Activated CD4-positive, alpha-beta memory T cell treated with anti-CD3 and anti-CD28 coated beads for 36 hours (primary cell): ENCODE measurements around the gene CTSE. TPM values are rescaled to one million over a fixed set of nuclear protein-coding genes. Genes with fewer than 3 reads are reported as not detected.

Experiments
- CTCF ChIA-PET: fragments of 350-600 bp; sonication (Branson Sonifier 250); formaldehyde crosslinking; loops from one replicate; lab custom pipeline; 2021; ENCODE audit warnings: antibody characterized with exemption, inconsistent platforms; lab: Charles Lee
- POLR2A ChIA-PET: fragments of 350-600 bp; sonication (Branson Sonifier 250); formaldehyde crosslinking; loops from one replicate; lab custom pipeline; 2021; ENCODE audit warnings: antibody characterized with exemption; lab: Charles Lee
- DNase-seq: peaks from one replicate; pipeline ENCODE4 v3.0.0-alpha.2; 2020
- H3K27ac Mint-ChIP-seq: one replicate; pipeline ENCODE4 v1.8.0; 2021; ENCODE audit warnings: mixed read lengths
- H3K27me3 Mint-ChIP-seq: one replicate; pipeline ENCODE4 v1.8.0; 2021; ENCODE audit warnings: mixed read lengths
- H3K36me3 Mint-ChIP-seq: one replicate; pipeline ENCODE4 v1.8.0; 2021; ENCODE audit warnings: mixed read lengths
- H3K4me1 Mint-ChIP-seq: one replicate; pipeline ENCODE4 v1.8.0; 2021; ENCODE audit warnings: low read depth, mixed read lengths
- H3K4me3 Mint-ChIP-seq: one replicate; pipeline ENCODE4 v1.8.0; 2021; ENCODE audit warnings: mild to moderate bottlenecking, mixed read lengths
- H3K9me3 Mint-ChIP-seq: one replicate; pipeline ENCODE4 v1.8.0; 2021; ENCODE audit warnings: mixed read lengths
- intact Hi-C: fragments of 100-400 bp; cut with micrococcal nuclease; formaldehyde crosslinking; loops from one replicate; pipeline ENCODE4 v1.15.1; 2023
- total RNA-seq, 2 experiments: library from RNA; stranded (reverse); gene quantifications; one replicate each; pipeline ENCODE4 v1.2.3, GENCODE V29; 2021

CTSE gene
- total RNA-seq, 2 experiments from 2014 or later: not detected

- Mint-ChIP-seq H3K36me3 (no peaks in the 10 kb centered on the region), H3K27me3 (no peaks in the 10 kb centered on the region), H3K27ac (no peak overlapping the region), H3K4me3 (no peak overlapping the region), H3K9me3 (no peaks in the 10 kb centered on the region), H3K4me1 (peaks cover 36% of the 10 kb centered on the region)
- intact Hi-C loops: no loop called here
- no peak for DNase-seq
- ChIA-PET POLR2A (no interaction called here), CTCF (interaction anchor here (2.2 kb wide), 1 partner anchor 18 kb away, joined by 10 read pairs; no protein-coding TSS in a partner anchor)
These were observed 24.9 kb upstream of the CTSE start for GRCh38 chr1:206048582-206048981.

- no peak overlapping the region for H3K4me3 Mint-ChIP-seq
- intact Hi-C loops: no loop called here
- H3K27ac Mint-ChIP-seq: no peak overlapping the region
- no peak for DNase-seq
- no peaks in the 10 kb centered on the region for H3K9me3 Mint-ChIP-seq
- ChIA-PET CTCF (interaction anchor here (0.6 to 2.9 kb wide), 3 partner anchors 9 to 17 kb away, joined by 3 to 20 read pairs (median 10); no protein-coding TSS in a partner anchor), POLR2A (no interaction called here)
- H3K27me3 Mint-ChIP-seq: no peaks in the 10 kb centered on the region
- H3K4me1 Mint-ChIP-seq: peaks cover 25% of the 10 kb centered on the region
- H3K36me3 Mint-ChIP-seq: no peaks in the 10 kb centered on the region
These were observed 23.6 kb upstream of the CTSE start for GRCh38 chr1:206047271-206047670.

GRCh38 chr1:206041640-206042039 is 17.9 kb upstream of the CTSE start:
- Mint-ChIP-seq H3K4me1 (peaks cover 13% of the 10 kb centered on the region), H3K4me3 (no peak overlapping the region), H3K9me3 (no peaks in the 10 kb centered on the region), H3K27ac (no peak overlapping the region), H3K27me3 (peaks cover 2% of the 10 kb centered on the region), H3K36me3 (no peaks in the 10 kb centered on the region)
- intact Hi-C loops: no loop called here
- ChIA-PET POLR2A (no interaction called here), CTCF (no interaction called here)
- no peak for DNase-seq

- no peak overlapping the region for H3K4me3 Mint-ChIP-seq
- intact Hi-C loops: no loop called here
- peaks cover 2% of the 10 kb centered on the region for H3K27me3 Mint-ChIP-seq
- CTCF ChIA-PET: interaction anchor here (1.1 to 1.3 kb wide), 2 partner anchors 10 to 63 kb away, joined by 3 to 6 read pairs; no protein-coding TSS in a partner anchor
- no peaks in the 10 kb centered on the region for H3K9me3 Mint-ChIP-seq
- H3K27ac Mint-ChIP-seq: no peak overlapping the region
- peaks cover 15% of the 10 kb centered on the region for H3K4me1 Mint-ChIP-seq
- no peaks in the 10 kb centered on the region for H3K36me3 Mint-ChIP-seq
- DNase-seq: no peak
- POLR2A ChIA-PET: no interaction called here
These were observed 16.6 kb upstream of the CTSE start for GRCh38 chr1:206040328-206040727.

DNA sequence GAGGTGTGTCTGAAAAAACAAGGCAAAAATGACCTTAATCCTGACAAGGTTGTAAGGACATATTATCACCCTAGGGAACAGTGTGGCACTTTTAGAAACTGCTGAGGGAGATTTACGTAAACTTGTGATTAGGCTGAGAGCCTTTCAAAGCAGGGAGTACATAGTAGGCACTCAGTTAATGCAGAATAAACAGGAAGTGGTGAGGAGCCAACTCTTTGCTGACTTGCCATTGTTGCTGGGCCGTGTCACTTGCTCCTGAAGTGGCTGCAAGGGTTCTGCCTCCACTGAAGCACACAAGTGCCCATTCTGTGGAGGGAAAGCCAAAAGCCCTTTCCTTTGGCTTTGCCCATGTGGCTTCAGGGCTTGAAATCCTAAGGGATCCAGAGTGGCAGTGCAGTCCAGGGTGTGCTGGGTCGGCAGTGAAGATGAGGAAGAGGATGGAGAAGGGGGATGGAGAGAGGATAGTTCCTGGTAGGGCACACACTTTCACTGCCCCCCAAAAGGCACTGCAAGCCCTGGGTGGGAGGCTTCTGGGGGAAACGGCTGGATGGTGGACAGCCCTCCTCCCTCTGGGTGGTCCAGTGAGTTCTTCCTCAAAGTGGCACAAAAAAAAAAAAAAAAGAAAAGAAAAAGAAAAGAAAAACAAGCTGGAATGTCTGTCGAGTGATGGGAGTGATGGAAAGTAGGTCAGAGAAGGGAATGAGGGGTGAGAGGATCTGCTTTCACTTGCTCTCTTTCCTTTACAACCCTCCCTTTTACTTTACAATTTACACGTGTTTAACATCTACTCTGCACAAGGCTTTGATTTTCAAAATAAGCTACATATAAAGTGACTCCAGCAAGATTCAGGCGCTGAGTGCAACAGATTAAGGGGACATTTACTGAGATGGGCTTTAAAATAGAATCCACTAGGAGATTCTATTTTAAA is 15.6 kb upstream of the CTSE start:
- ChIA-PET POLR2A (no interaction called here), CTCF (interaction anchor here (0.7 to 15.2 kb wide), 5 partner anchors 9 to 248 kb away, joined by 3 to 298 read pairs (median 5); no protein-coding TSS in a partner anchor)
- Mint-ChIP-seq H3K4me1 (peaks cover 18% of the 10 kb centered on the region), H3K9me3 (no peaks in the 10 kb centered on the region), H3K36me3 (no peaks in the 10 kb centered on the region), H3K4me3 (no peak overlapping the region), H3K27me3 (peaks cover 2% of the 10 kb centered on the region), H3K27ac (no peak overlapping the region)
- intact Hi-C loops: no loop called here
- no peak for DNase-seq

DNA sequence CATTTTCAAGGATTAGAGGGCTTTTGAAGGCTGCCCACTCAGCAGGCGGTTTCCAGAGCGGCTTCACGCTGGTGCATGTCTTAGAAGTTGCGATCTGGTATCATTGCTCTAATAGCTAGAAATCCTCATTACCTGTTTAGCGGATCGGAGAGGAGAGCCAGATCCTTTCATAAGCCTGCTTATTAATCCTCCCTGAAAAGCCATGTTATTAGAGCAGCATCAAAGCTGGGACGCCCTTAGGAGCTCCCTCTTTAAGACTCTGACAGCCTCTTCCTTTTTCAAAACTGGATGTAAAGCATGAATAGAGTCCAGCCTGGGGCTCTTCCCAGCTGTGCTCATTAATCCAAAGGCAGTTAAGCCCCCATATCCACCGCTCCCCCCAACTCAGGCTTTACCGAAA is 13.9 kb upstream of the CTSE start:
- peaks cover 2% of the 10 kb centered on the region for H3K27me3 Mint-ChIP-seq
- intact Hi-C loops: loop anchor here (2.0 kb wide), 1 partner anchor 13 kb away; no protein-coding TSS in a partner anchor
- peaks cover 18% of the 10 kb centered on the region for H3K4me1 Mint-ChIP-seq
- H3K4me3 Mint-ChIP-seq: no peak overlapping the region
- H3K9me3 Mint-ChIP-seq: no peaks in the 10 kb centered on the region
- ChIA-PET POLR2A (interaction anchor here (0.5 kb wide), 1 partner anchor 55 kb away, joined by 3 read pairs; no protein-coding TSS in a partner anchor), CTCF (interaction anchor here (0.7 to 15.2 kb wide), 3 partner anchors 8 to 69 kb away, joined by 3 to 298 read pairs (median 5); no protein-coding TSS in a partner anchor)
- no peaks in the 10 kb centered on the region for H3K36me3 Mint-ChIP-seq
- no peak for DNase-seq
- no peak overlapping the region for H3K27ac Mint-ChIP-seq

- no peaks in the 10 kb centered on the region for H3K9me3 Mint-ChIP-seq
- no peak overlapping the region for H3K4me3 Mint-ChIP-seq
- intact Hi-C loops: loop anchor here (2.0 kb wide), 1 partner anchor 14 kb away; no protein-coding TSS in a partner anchor
- ChIA-PET POLR2A (interaction anchor here (0.5 kb wide), 1 partner anchor 56 kb away, joined by 3 read pairs; no protein-coding TSS in a partner anchor), CTCF (interaction anchor here (15.2 kb wide), 1 partner anchor 70 kb away, joined by 298 read pairs; no protein-coding TSS in a partner anchor)
- H3K36me3 Mint-ChIP-seq: no peaks in the 10 kb centered on the region
- H3K27ac Mint-ChIP-seq: no peak overlapping the region
- H3K4me1 Mint-ChIP-seq: peaks cover 18% of the 10 kb centered on the region
- peaks cover 2% of the 10 kb centered on the region for H3K27me3 Mint-ChIP-seq
- no peak for DNase-seq
These were observed 13.2 kb upstream of the CTSE start for GRCh38 chr1:206036663-206037455.

DNA sequence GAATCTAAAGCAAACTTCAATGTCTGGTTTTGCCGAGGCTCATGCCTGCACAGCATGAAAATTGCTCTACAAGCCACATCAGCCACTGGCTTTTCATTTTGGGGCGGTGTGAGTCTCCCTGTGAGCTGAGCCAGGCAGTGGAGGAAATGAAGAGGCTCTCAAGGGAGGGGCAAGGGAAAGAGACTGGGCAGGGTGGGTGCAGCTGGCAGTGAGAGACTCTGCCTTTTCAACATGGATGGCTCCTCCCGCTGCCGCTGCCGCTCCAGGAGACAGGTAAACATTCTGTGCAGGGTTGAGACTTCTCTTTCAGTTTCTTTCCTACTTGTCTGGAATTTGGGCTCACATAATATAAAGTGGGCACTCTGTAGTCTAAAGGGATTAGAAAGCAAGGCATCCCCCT is 11.3 kb upstream of the CTSE start:
- Mint-ChIP-seq H3K9me3 (no peaks in the 10 kb centered on the region), H3K4me3 (no peak overlapping the region), H3K27me3 (peaks cover 2% of the 10 kb centered on the region), H3K4me1 (peaks cover 21% of the 10 kb centered on the region), H3K27ac (no peak overlapping the region), H3K36me3 (no peaks in the 10 kb centered on the region)
- ChIA-PET POLR2A (no interaction called here), CTCF (interaction anchor here (15.2 kb wide), 1 partner anchor 72 kb away, joined by 298 read pairs; no protein-coding TSS in a partner anchor)
- intact Hi-C loops: no loop called here
- DNase-seq: no peak

DNA sequence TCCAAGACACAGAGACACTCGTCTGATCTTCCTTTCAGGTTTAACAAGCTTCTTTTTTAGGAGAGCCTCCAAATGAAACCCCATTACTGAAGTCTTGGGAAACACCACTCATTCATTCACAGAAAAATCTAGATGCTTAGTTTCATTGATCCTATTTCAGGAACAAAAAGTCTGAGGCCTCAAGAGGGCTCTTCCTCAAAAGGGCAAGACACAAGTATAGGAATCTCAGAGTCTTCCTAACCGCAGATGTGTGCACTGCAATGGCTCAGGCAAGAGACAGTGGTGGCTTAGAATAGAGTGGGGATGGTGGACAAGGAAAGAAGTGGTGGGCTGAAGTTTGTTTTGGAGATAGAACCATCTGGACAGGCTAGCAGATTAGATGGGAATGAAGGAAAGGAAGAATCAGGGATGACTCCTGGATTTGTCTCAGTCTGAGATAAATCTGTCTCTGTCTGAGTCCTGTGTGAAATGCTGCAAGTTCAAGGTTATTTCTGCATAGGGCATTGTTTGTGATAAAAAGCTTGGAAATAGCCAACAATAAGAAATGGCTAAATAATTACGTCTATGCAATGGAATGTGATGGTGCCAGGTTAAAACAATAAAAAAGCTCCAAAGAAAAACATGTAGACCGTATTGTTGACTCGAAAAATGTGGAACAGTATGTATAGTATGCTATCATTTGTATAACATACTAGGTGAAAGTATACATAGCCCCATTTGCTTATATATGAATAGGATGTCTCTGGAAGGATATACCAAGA is 8.9 kb upstream of the CTSE start:
- H3K4me3 Mint-ChIP-seq: no peak overlapping the region
- no peaks in the 10 kb centered on the region for H3K9me3 Mint-ChIP-seq
- DNase-seq: no peak
- H3K27ac Mint-ChIP-seq: no peak overlapping the region
- ChIA-PET CTCF (interaction anchor here (0.6 to 15.2 kb wide), 7 partner anchors 11 to 74 kb away, joined by 3 to 298 read pairs (median 6); no protein-coding TSS in a partner anchor), POLR2A (no interaction called here)
- intact Hi-C loops: no loop called here
- peaks cover 4% of the 10 kb centered on the region for H3K27me3 Mint-ChIP-seq
- peaks cover 8% of the 10 kb centered on the region for H3K4me1 Mint-ChIP-seq
- H3K36me3 Mint-ChIP-seq: no peaks in the 10 kb centered on the region

- Mint-ChIP-seq H3K27ac (no peak overlapping the region), H3K9me3 (no peaks in the 10 kb centered on the region), H3K4me3 (no peak overlapping the region), H3K27me3 (peaks cover 4% of the 10 kb centered on the region), H3K36me3 (no peaks in the 10 kb centered on the region), H3K4me1 (peaks cover 6% of the 10 kb centered on the region)
- DNase-seq: peak; percentile 79
- POLR2A ChIA-PET: no interaction called here
- intact Hi-C loops: loop anchor here (1.0 kb wide), 2 partner anchors 46 to 76 kb away; no protein-coding TSS in a partner anchor
- CTCF ChIA-PET: interaction anchor here (0.5 to 15.2 kb wide), 30 partner anchors 8 to 375 kb away, joined by 3 to 298 read pairs (median 6); no protein-coding TSS in a partner anchor
These were observed 7.0 kb upstream of the CTSE start for GRCh38 chr1:206030714-206031113.

DNA sequence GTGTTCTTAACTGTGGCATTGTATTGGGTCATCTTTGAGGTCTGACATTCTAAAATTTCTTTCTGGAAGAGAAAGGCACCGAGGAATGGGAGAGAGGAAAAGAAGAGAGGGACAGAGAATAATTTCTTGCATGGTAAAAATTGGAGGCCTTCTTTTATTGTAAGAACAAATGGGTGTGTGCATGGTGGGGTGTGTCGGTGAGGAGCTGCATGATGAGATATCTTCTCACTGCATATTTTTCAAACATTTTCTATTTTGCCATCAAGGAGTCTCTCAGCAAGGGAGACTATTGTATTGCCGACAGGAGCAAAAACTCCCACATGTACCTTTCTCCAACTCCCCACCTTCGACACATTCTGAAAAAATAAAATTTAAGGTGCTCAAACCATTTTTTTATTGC is 6.5 kb upstream of the CTSE start:
- H3K27me3 Mint-ChIP-seq: peaks cover 4% of the 10 kb centered on the region
- DNase-seq: no peak
- H3K4me3 Mint-ChIP-seq: no peak overlapping the region
- H3K27ac Mint-ChIP-seq: no peak overlapping the region
- H3K36me3 Mint-ChIP-seq: no peaks in the 10 kb centered on the region
- ChIA-PET POLR2A (no interaction called here), CTCF (interaction anchor here (0.8 to 15.2 kb wide), 28 partner anchors 8 to 115 kb away, joined by 3 to 298 read pairs (median 6); no protein-coding TSS in a partner anchor)
- H3K4me1 Mint-ChIP-seq: peaks cover 6% of the 10 kb centered on the region
- H3K9me3 Mint-ChIP-seq: no peaks in the 10 kb centered on the region
- intact Hi-C loops: loop anchor here (1.0 kb wide), 2 partner anchors 46 to 76 kb away; no protein-coding TSS in a partner anchor
